IPS-18a (cell line): ENCODE measurements around the gene NPPA.

ENCODE experiments used
- H3K27ac ChIP-seq: one replicate; pipeline ENCODE4 v1.5.1; 2013; ENCODE audit warnings: low read length
- H3K27me3 ChIP-seq: one replicate; pipeline ENCODE4 v1.6.1; 2013; ENCODE audit warnings: mild to moderate bottlenecking, low read length; ENCODE audit not compliant: control insufficient read depth, insufficient read depth
- H3K36me3 ChIP-seq: one replicate; pipeline ENCODE4 v1.6.1; 2013; ENCODE audit warnings: low read depth, low read length; ENCODE audit not compliant: control insufficient read depth
- H3K4me1 ChIP-seq: one replicate; pipeline ENCODE4 v1.6.1; 2013; ENCODE audit warnings: low read depth, low read length; ENCODE audit not compliant: control insufficient read depth
- H3K4me3 ChIP-seq: one replicate; pipeline ENCODE4 v1.5.1; 2013; ENCODE audit warnings: low read length
- H3K9ac ChIP-seq: one replicate; pipeline ENCODE4 v1.6.1; 2013; ENCODE audit warnings: mild to moderate bottlenecking, low read length, moderate library complexity
- H3K9me3 ChIP-seq: one replicate; pipeline ENCODE4 v1.6.1; 2013; ENCODE audit warnings: low read depth, low read length; ENCODE audit not compliant: control insufficient read depth

NPPA gene

GRCh38 chr1:11837767-11838348 is 9.7 kb downstream of the NPPA start:
- H3K4me1 ChIP-seq, result no peaks in the 10 kb centered on the region
- no peak overlapping the region for H3K9ac ChIP-seq
- no peaks in the 10 kb centered on the region for H3K27me3 ChIP-seq
- no peak overlapping the region for H3K4me3 ChIP-seq
- H3K9me3 ChIP-seq, result no peaks in the 10 kb centered on the region
- H3K36me3 ChIP-seq, result peaks cover 94% of the 10 kb centered on the region
- no peak overlapping the region for H3K27ac ChIP-seq

- peaks cover 96% of the 10 kb centered on the region for H3K36me3 ChIP-seq
- no peaks in the 10 kb centered on the region for H3K4me1 ChIP-seq
- H3K27me3 ChIP-seq, result no peaks in the 10 kb centered on the region
- no peak overlapping the region for H3K9ac ChIP-seq
- no peaks in the 10 kb centered on the region for H3K9me3 ChIP-seq
- no peak overlapping the region for H3K4me3 ChIP-seq
- H3K27ac ChIP-seq, result no peak overlapping the region
These were observed 10.4 kb downstream of the NPPA start for GRCh38 chr1:11836955-11837766.

GRCh38 chr1:11835441-11836225 is 11.9 kb downstream of the NPPA start:
- H3K9me3 ChIP-seq, result no peaks in the 10 kb centered on the region
- no peaks in the 10 kb centered on the region for H3K4me1 ChIP-seq
- peaks cover 90% of the 10 kb centered on the region for H3K36me3 ChIP-seq
- H3K4me3 ChIP-seq, result no peak overlapping the region
- H3K9ac ChIP-seq, result no peak overlapping the region
- H3K27me3 ChIP-seq, result no peaks in the 10 kb centered on the region
- no peak overlapping the region for H3K27ac ChIP-seq

DNA sequence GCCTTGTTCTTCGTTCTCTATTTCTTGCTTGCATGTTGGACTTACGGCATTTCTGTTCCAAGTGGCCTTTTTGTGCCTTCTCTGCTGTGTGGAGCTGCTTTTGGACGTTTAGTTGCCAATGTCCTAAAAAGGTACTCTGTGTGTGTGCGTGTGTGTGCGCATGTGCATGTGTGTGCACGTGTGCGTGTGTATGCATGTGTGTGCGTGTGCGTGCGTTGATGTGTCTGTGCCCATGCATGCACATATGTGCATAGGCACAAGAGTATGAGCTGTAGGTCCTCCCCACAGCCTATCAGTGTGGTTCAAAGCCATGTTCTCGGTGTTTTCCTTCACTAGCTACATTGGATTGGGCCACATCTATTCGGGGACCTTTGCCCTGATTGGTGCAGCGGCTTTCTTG is 13.7 kb downstream of the NPPA start:
- no peak overlapping the region for H3K27ac ChIP-seq
- no peaks in the 10 kb centered on the region for H3K9me3 ChIP-seq
- peaks cover 87% of the 10 kb centered on the region for H3K36me3 ChIP-seq
- no peaks in the 10 kb centered on the region for H3K27me3 ChIP-seq
- no peaks in the 10 kb centered on the region for H3K4me1 ChIP-seq
- no peak overlapping the region for H3K4me3 ChIP-seq
- H3K9ac ChIP-seq, result no peak overlapping the region

DNA sequence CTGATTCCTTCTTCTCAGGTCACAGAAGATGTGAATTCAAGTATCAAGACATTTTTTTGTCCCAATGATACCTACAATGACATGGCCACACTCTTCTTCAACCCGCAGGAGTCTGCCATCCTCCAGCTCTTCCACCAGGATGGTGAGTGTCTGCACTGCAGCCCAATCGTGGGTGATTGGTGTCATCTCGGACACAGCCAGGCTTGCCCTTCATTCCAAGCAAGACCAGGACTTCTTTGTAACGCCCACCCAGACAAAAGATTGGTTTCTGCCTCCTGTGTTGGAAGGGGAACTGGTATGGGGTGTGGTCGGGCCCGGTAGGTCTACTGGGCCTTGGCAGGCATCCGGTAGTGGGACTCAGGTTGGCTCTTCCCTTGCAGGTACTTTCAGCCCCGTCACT is 14.1 kb downstream of the NPPA start:
- no peaks in the 10 kb centered on the region for H3K27me3 ChIP-seq
- H3K9ac ChIP-seq, result no peak overlapping the region
- peaks cover 91% of the 10 kb centered on the region for H3K36me3 ChIP-seq
- H3K27ac ChIP-seq, result no peak overlapping the region
- H3K4me1 ChIP-seq, result no peaks in the 10 kb centered on the region
- H3K9me3 ChIP-seq, result no peaks in the 10 kb centered on the region
- H3K4me3 ChIP-seq, result no peak overlapping the region

GRCh38 chr1:11831945-11832725 is 15.4 kb downstream of the NPPA start:
- H3K9me3 ChIP-seq, result no peaks in the 10 kb centered on the region
- H3K27me3 ChIP-seq, result no peaks in the 10 kb centered on the region
- no peak overlapping the region for H3K27ac ChIP-seq
- no peaks in the 10 kb centered on the region for H3K4me1 ChIP-seq
- H3K4me3 ChIP-seq, result no peak overlapping the region
- H3K36me3 ChIP-seq, result peaks cover 89% of the 10 kb centered on the region
- no peak overlapping the region for H3K9ac ChIP-seq

DNA sequence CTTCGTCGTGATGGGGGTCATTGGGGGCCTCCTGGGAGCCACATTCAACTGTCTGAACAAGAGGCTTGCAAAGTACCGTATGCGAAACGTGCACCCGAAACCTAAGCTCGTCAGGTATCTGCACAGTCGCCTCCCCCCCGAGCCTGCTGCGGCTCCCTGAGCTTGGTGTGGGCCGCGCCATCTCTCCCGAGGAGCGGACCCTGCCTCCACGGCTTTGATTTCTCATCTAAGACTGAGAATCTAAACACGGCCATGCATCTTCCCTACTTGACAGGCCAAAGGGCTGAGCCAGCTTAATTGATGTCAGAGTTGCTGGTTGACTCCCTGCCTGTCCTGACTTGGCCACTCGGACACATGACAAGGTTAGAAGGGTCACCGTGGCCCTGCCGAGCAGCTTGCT is 19.1 kb downstream of the NPPA start:
- H3K4me3 ChIP-seq, result no peak overlapping the region
- peaks cover 80% of the 10 kb centered on the region for H3K36me3 ChIP-seq
- no peak overlapping the region for H3K9ac ChIP-seq
- H3K4me1 ChIP-seq, result no peaks in the 10 kb centered on the region
- no peaks in the 10 kb centered on the region for H3K27me3 ChIP-seq
- no peak overlapping the region for H3K27ac ChIP-seq
- no peaks in the 10 kb centered on the region for H3K9me3 ChIP-seq

DNA sequence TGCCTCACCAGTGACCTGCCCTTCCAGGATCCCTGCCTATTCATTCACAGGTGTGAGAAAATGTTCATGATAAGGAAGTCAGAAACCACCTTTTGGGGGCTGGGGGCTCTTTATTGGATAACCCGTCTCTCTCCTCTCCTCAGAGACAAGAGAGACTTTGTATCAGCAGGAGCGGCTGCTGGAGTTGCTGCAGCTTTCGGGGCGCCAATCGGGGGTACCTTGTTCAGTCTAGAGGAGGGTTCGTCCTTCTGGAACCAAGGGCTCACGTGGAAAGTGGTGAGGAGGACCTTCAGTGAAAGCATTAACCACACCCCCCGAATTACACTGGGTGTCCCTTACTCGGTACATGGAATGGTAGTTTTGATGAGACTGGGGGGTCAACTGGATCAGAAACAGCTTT is 20.6 kb downstream of the NPPA start:
- Histone ChIP-seq H3K4me3 (no peak overlapping the region), H3K4me1 (no peaks in the 10 kb centered on the region), H3K27ac (no peak overlapping the region), H3K9ac (no peak overlapping the region), H3K36me3 (peaks cover 65% of the 10 kb centered on the region), H3K9me3 (no peaks in the 10 kb centered on the region), H3K27me3 (no peaks in the 10 kb centered on the region)

DNA sequence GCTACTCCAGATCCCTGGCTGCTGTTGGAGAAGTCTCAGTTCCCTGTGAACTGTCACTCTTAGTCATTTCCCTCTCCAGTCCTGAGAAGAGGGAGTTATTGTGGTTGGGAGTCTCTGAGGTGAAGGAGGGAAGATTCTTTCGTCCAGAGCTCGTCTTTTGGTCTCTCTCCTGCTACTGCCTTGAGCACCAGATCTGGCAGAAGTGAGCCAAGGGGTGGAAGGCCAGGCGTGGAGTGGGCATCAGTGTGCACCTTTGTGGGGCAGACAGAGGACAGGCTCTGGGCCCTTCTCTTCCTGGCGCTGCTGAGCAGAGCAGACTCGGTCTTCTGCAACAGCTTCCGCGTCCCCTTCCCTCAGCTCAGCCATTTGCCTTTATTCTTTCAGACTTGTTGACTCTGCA is 22.5 kb downstream of the NPPA start:
- no peaks in the 10 kb centered on the region for H3K27me3 ChIP-seq
- H3K4me1 ChIP-seq, result no peaks in the 10 kb centered on the region
- no peak overlapping the region for H3K27ac ChIP-seq
- H3K9ac ChIP-seq, result no peak overlapping the region
- H3K36me3 ChIP-seq, result peaks cover 63% of the 10 kb centered on the region
- no peaks in the 10 kb centered on the region for H3K9me3 ChIP-seq
- H3K4me3 ChIP-seq, result no peak overlapping the region

DNA sequence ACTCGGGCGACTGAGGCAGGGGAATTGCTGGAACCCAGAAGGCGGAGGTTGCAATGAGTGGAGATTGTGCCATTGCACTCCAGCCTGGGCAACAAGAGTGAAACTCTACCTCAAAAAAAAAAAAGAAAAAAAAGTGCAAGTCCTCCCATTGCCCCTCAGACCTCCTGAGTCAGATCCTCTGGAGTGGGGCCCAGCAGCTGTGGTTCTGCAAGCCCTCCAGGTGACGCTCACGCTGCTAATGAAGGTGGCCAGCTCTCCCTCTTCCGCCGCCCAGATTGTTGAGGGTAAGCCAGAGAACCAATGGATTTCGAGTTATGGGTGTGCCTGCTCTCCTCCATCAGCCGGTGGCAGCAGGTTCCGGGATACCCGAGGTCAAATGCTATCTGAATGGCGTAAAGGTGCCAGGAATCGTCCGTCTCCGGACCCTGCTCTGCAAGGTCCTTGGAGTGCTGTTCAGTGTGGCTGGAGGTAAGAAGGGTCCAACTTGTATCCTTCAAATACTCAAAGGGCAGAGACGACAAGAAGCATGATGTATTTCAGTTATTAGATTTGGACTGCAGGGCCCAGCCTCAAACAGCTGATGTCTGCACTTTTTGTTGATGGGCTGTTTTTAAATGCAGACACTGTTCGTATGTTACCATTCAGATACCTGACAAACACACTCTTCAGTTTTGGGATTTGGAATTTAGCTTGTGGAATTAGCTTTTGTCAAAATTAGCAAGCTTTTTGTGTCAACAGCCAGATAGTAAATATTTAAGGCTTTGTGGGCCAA is 24.0 kb downstream of the NPPA start:
- Histone ChIP-seq H3K9me3 (no peaks in the 10 kb centered on the region), H3K27me3 (no peaks in the 10 kb centered on the region), H3K4me1 (no peaks in the 10 kb centered on the region), H3K36me3 (peaks cover 63% of the 10 kb centered on the region), H3K27ac (no peak overlapping the region), H3K4me3 (no peak overlapping the region), H3K9ac (no peak overlapping the region)
